H9 (cell line): ENCODE results near the gene MSANTD1. TPM values are rescaled to one million over a fixed set of nuclear protein-coding genes. Genes with fewer than 3 reads are reported as not detected.
A peak's percentile ranks its signal among the peaks of the same experiment; 100 is the strongest.

Source experiments
- DNase-seq: peaks from one replicate; pipeline ENCODE4 v3.0.0-alpha.2; 2017
- H2AFZ ChIP-seq: one replicate; pipeline ENCODE4 v1.6.1; 2013; ENCODE audit warnings: mild to moderate bottlenecking, low read length, control low read depth, moderate library complexity
- H2AK5ac ChIP-seq: 2 replicates; pipeline ENCODE4 v1.6.1; 2013; ENCODE audit warnings: low read length, control low read depth, mixed read lengths; ENCODE audit not compliant: insufficient read length
- H2BK120ac ChIP-seq: one replicate; pipeline ENCODE4 v1.6.1; 2013; ENCODE audit warnings: low read depth, mild to moderate bottlenecking, low read length, control low read depth, inconsistent platforms; ENCODE audit not compliant: poor library complexity, severe bottlenecking
- H2BK12ac ChIP-seq: 2 replicates; pipeline ENCODE4 v1.6.1; 2013; ENCODE audit warnings: low read length, control low read depth, mixed read lengths, low read depth; ENCODE audit not compliant: insufficient read length
- H2BK15ac ChIP-seq: 2 replicates; pipeline ENCODE4 v1.6.1; 2013; ENCODE audit warnings: low read depth, low read length, control low read depth
- H2BK20ac ChIP-seq: one replicate; pipeline ENCODE4 v1.6.1; 2013; ENCODE audit warnings: low read depth, mild to moderate bottlenecking, low read length, control low read depth, inconsistent platforms; ENCODE audit not compliant: poor library complexity, severe bottlenecking
- H2BK5ac ChIP-seq: 2 replicates; pipeline ENCODE4 v1.6.1; 2013; ENCODE audit warnings: low read length, control low read depth, mixed read lengths; ENCODE audit not compliant: insufficient read length
- H3K14ac ChIP-seq: 2 replicates; pipeline ENCODE4 v1.6.1; 2013; ENCODE audit warnings: low read length, control low read depth; ENCODE audit not compliant: insufficient read depth
- H3K18ac ChIP-seq: 2 replicates; pipeline ENCODE4 v1.6.1; 2013; ENCODE audit warnings: low read depth, mild to moderate bottlenecking, mixed read lengths, low read length, control low read depth; ENCODE audit not compliant: insufficient read length
- H3K23ac ChIP-seq: 2 replicates; pipeline ENCODE4 v1.6.1; 2013; ENCODE audit warnings: low read length, control low read depth, mixed read lengths, low read depth; ENCODE audit not compliant: insufficient read length
- H3K23me2 ChIP-seq: 2 replicates; pipeline ENCODE4 v1.6.1; 2013; ENCODE audit warnings: low read depth, mild to moderate bottlenecking, mixed read lengths, low read length, control low read depth; ENCODE audit not compliant: insufficient read length, poor library complexity, severe bottlenecking
- H3K27ac ChIP-seq: 2 replicates; pipeline ENCODE4 v1.5.1; 2013; ENCODE audit warnings: low read length, control low read depth, mixed read lengths, low read depth; ENCODE audit not compliant: insufficient read length
- H3K27me3 ChIP-seq: 2 replicates; pipeline ENCODE4 v1.6.1; 2013; ENCODE audit warnings: low read length, control low read depth, inconsistent platforms; ENCODE audit not compliant: insufficient read depth
- H3K4ac ChIP-seq: 2 replicates; pipeline ENCODE4 v1.6.1; 2013; ENCODE audit warnings: low read depth, mild to moderate bottlenecking, control low read depth, inconsistent platforms, low read length, moderate library complexity
- H3K4me1 ChIP-seq: 2 replicates; pipeline ENCODE4 v1.6.1; 2013; ENCODE audit warnings: low read length, control low read depth, inconsistent platforms; ENCODE audit not compliant: insufficient read depth
- H3K4me2 ChIP-seq: 2 replicates; pipeline ENCODE4 v1.6.1; 2013; ENCODE audit warnings: low read length, control low read depth, mixed read lengths; ENCODE audit not compliant: insufficient read length, insufficient read depth
- H3K56ac ChIP-seq: 2 replicates; pipeline ENCODE4 v1.6.1; 2013; ENCODE audit warnings: low read depth, mild to moderate bottlenecking, mixed read lengths, low read length, control low read depth; ENCODE audit not compliant: insufficient read length
- H3K79me1 ChIP-seq: 2 replicates; pipeline ENCODE4 v1.6.1; 2013; ENCODE audit warnings: low read depth, mild to moderate bottlenecking, moderate library complexity, low read length, control low read depth, inconsistent platforms; ENCODE audit not compliant: insufficient read depth, poor library complexity, severe bottlenecking
- H3K79me2 ChIP-seq: 2 replicates; pipeline ENCODE4 v1.6.1; 2013; ENCODE audit warnings: low read length, control low read depth, inconsistent platforms; ENCODE audit not compliant: insufficient read depth
- H3K9ac ChIP-seq: 2 replicates; pipeline ENCODE4 v1.6.1; 2013; ENCODE audit warnings: low read length, control low read depth, mixed read lengths; ENCODE audit not compliant: insufficient read length; ENCODE audit errors: extremely low read depth
- H3K9me3 ChIP-seq: one replicate; pipeline ENCODE4 v1.6.1; 2013; ENCODE audit warnings: low read depth, low read length, inconsistent platforms; ENCODE audit not compliant: control insufficient read depth
- H3T11ph ChIP-seq: one replicate; pipeline ENCODE4 v1.6.1; 2013; ENCODE audit warnings: mild to moderate bottlenecking, low read length, control low read depth, inconsistent platforms
- H4K20me1 ChIP-seq: one replicate; pipeline ENCODE4 v1.6.1; 2013; ENCODE audit not compliant: control insufficient read depth, insufficient read length, insufficient read depth
- H4K5ac ChIP-seq: 2 replicates; pipeline ENCODE4 v1.6.1; 2013; ENCODE audit warnings: low read depth, mild to moderate bottlenecking, mixed read lengths, low read length, control low read depth; ENCODE audit not compliant: insufficient read length
- H4K8ac ChIP-seq: replicated peaks from 2 replicates; pipeline ENCODE4 v1.6.1; 2013; ENCODE audit warnings: low read length, control low read depth, mixed read lengths, low read depth; ENCODE audit not compliant: insufficient read length
- H4K91ac ChIP-seq: 2 replicates; pipeline ENCODE4 v1.6.1; 2013; ENCODE audit warnings: low read depth, mild to moderate bottlenecking, moderate library complexity, mixed read lengths, low read length, control low read depth; ENCODE audit not compliant: insufficient read length
- H3K27ac Mint-ChIP-seq, 3 experiments: 2 replicates in 2 of 3; 3 replicates in 1 of 3; pipeline ENCODE4 v1.8.0; 2020 to 2021; ENCODE audit warnings: mixed read lengths in 3 of 3, mild to moderate bottlenecking in 1 of 3, moderate library complexity in 1 of 3
- H3K27me3 Mint-ChIP-seq: 2 replicates; pipeline ENCODE4 v1.8.0; 2021; ENCODE audit warnings: low read depth, mild to moderate bottlenecking, moderate library complexity, mixed read lengths
- H3K36me3 Mint-ChIP-seq, 3 experiments: 2 replicates in 2 of 3; 3 replicates in 1 of 3; pipeline ENCODE4 v1.8.0; 2020 to 2021; ENCODE audit warnings: low read depth in 3 of 3, mixed read lengths in 3 of 3; ENCODE audit not compliant: insufficient read depth in 1 of 3
- H3K4me1 Mint-ChIP-seq, 2 experiments: 2 replicates each; pipeline ENCODE4 v1.8.0; 2020; ENCODE audit warnings: mixed read lengths in 2 of 2
- H3K4me3 Mint-ChIP-seq, 2 experiments: 2 replicates in 1 of 2; 3 replicates in 1 of 2; pipeline ENCODE4 v1.8.0; 2020 to 2021; ENCODE audit warnings: mild to moderate bottlenecking in 2 of 2, mixed read lengths in 2 of 2, moderate library complexity in 1 of 2
- H3K9me3 Mint-ChIP-seq, 2 experiments: 2 replicates in 1 of 2; 3 replicates in 1 of 2; pipeline ENCODE4 v1.8.0; 2020; ENCODE audit warnings: mild to moderate bottlenecking in 2 of 2, mixed read lengths in 2 of 2, moderate library complexity in 1 of 2
- WGBS: extraction: QIAGEN DNeasy Blood & Tissue Kit; methylation state at CpG from one replicate; pipeline ENCODE4 v1.1.7; 2013; ENCODE audit warnings: missing lambda C conversion rate, low lambda C conversion rate, mixed read lengths; ENCODE audit not compliant: insufficient read length; ENCODE audit errors: extremely low coverage; 5-methylcytosine and 5-hydroxymethylcytosine counted together
- total RNA-seq: library from RNA; stranded (reverse); gene quantifications from 2 replicates; pipeline ENCODE4 v1.2.1, GENCODE V29; 2021
- TF ChIP-seq, protein P1 (sequence below): fragments of 200-600 bp; sonication (generic); conservative IDR thresholded peaks from 3 replicates; pipeline ENCODE4 v1.8.0; 2021; ENCODE audit warnings: antibody characterized with exemption, mild to moderate bottlenecking

Gene MSANTD1
- total RNA-seq, 1 experiment from 2014 or later, result 0.83 TPM

- H3K4me1 Mint-ChIP-seq, result peaks cover 41 to 59% of the 10 kb centered on the region in 2 experiments
These were observed 50.4 kb downstream of the MSANTD1 start for GRCh38 chr4:3299122-3299975.

More at GRCh38 chr4:3299122-3299975, 50.4 kb downstream of the MSANTD1 start:
- H3K9me3 ChIP-seq, result no peaks in the 10 kb centered on the region
- no peak overlapping the region for H3K9ac ChIP-seq
- no peak overlapping the region for H3K23ac ChIP-seq
- no peak overlapping the region for H3K4ac ChIP-seq
- H2AK5ac ChIP-seq, result no peak overlapping the region
- H3K27ac ChIP-seq, result no peak overlapping the region
- peak; percentile 16 for DNase-seq
- no peak overlapping the region for H3K4me3 Mint-ChIP-seq
- H3K27me3 Mint-ChIP-seq, result peaks cover 2% of the 10 kb centered on the region; the same call in 1 of the 2 replicates
- H4K20me1 ChIP-seq, result peaks cover 3% of the 10 kb centered on the region
- H2BK5ac ChIP-seq, result no peak overlapping the region
- no peaks in the 10 kb centered on the region for H3K9me3 Mint-ChIP-seq
- no peak overlapping the region for H3K14ac ChIP-seq
- H3T11ph ChIP-seq, result no peak overlapping the region
- no peak overlapping the region for H4K5ac ChIP-seq
- WGBS, result no CpG with 5 or more reads among the region's 9 CpGs
- no peaks in the 10 kb centered on the region; a peak in 1 of 7 replicates for H3K36me3 Mint-ChIP-seq
- no peaks in the 10 kb centered on the region for H3K79me1 ChIP-seq
- H3K23me2 ChIP-seq, result no peaks in the 10 kb centered on the region
- H3K27ac Mint-ChIP-seq, result no peak overlapping the region; a peak in 1 of 7 replicates
- no peaks in the 10 kb centered on the region for H3K79me2 ChIP-seq
- H2BK20ac ChIP-seq, result no peak overlapping the region
- no peak overlapping the region for H2BK15ac ChIP-seq
- H2AFZ ChIP-seq, result no peak overlapping the region
- no peak overlapping the region for H4K91ac ChIP-seq
- H4K8ac ChIP-seq, result no peak overlapping the region
- no peaks in the 10 kb centered on the region for H3K27me3 ChIP-seq
- no peak overlapping the region for H2BK120ac ChIP-seq
- TF ChIP-seq, protein P1, sequence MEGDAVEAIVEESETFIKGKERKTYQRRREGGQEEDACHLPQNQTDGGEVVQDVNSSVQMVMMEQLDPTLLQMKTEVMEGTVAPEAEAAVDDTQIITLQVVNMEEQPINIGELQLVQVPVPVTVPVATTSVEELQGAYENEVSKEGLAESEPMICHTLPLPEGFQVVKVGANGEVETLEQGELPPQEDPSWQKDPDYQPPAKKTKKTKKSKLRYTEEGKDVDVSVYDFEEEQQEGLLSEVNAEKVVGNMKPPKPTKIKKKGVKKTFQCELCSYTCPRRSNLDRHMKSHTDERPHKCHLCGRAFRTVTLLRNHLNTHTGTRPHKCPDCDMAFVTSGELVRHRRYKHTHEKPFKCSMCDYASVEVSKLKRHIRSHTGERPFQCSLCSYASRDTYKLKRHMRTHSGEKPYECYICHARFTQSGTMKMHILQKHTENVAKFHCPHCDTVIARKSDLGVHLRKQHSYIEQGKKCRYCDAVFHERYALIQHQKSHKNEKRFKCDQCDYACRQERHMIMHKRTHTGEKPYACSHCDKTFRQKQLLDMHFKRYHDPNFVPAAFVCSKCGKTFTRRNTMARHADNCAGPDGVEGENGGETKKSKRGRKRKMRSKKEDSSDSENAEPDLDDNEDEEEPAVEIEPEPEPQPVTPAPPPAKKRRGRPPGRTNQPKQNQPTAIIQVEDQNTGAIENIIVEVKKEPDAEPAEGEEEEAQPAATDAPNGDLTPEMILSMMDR, result no peak
- no peak overlapping the region for H3K4me2 ChIP-seq
- no peak overlapping the region for H2BK12ac ChIP-seq
- no peak overlapping the region for H3K18ac ChIP-seq
- H3K56ac ChIP-seq, result no peak overlapping the region
- H3K4me1 ChIP-seq, result no peaks in the 10 kb centered on the region
